B cell (primary cell): Measurements from ENCODE around the gene RCAN1. TPM values are rescaled to one million over a fixed set of nuclear protein-coding genes. Genes with fewer than 3 reads are reported as not detected.

Source experiments
- ATAC-seq: fragments of 200-7000 bp; cut with Tn5 transposase; one replicate; pipeline ENCODE4 v1.10.0; 2021; ENCODE audit warnings: low read depth, mild to moderate bottlenecking, moderate number of reproducible peaks, moderate library complexity
- CTCF ChIA-PET: fragments of 350-600 bp; sonication (Branson Sonifier 250); formaldehyde crosslinking; loops from one replicate; lab custom pipeline; 2021; ENCODE audit warnings: antibody characterized with exemption, inconsistent platforms; lab: Charles Lee
- POLR2A ChIA-PET: fragments of 350-600 bp; sonication (Branson Sonifier 250); formaldehyde crosslinking; loops from one replicate; lab custom pipeline; 2021; ENCODE audit warnings: antibody characterized with exemption; lab: Charles Lee
- DNase-seq: peaks from one replicate; pipeline ENCODE4 v3.0.0; 2013
- H2AFZ ChIP-seq: 2 replicates; pipeline ENCODE4 v1.6.1; 2012; ENCODE audit warnings: mild to moderate bottlenecking, low read depth, low read length; ENCODE audit not compliant: insufficient read depth, poor library complexity, severe bottlenecking
- H3K27ac ChIP-seq, 2 donors: 1 replicate in 1 of 2; 2 replicates in 1 of 2; pipeline ENCODE4 v1.5.1; 2012 to 2013; ENCODE audit warnings: low read length in 2 of 2, mild to moderate bottlenecking in 2 of 2, moderate library complexity in 1 of 2
- H3K27me3 ChIP-seq, 4 experiments: fragments of 200-600 bp in 1 of 4; sonication (generic) in 1 of 4; replicated peaks in 1 of 4; 1 replicate in 2 of 4; 2 replicates in 2 of 4; pipeline versions ENCODE4 v1.6.1 to v1.7.0; 2013 to 2016; ENCODE audit warnings: low read length in 3 of 4, mild to moderate bottlenecking in 2 of 4, mixed read lengths in 1 of 4, moderate library complexity in 1 of 4; ENCODE audit not compliant: insufficient read depth in 4 of 4, control insufficient read depth in 3 of 4; ENCODE audit errors: control extremely low read depth in 1 of 4
- H3K36me3 ChIP-seq, 2 experiments: replicated peaks in 1 of 2; 1 replicate in 1 of 2; 2 replicates in 1 of 2; pipeline versions ENCODE4 v1.6.1 to v1.7.1; 2013; ENCODE audit warnings: low read length in 1 of 2; ENCODE audit not compliant: insufficient read depth in 2 of 2, control insufficient read depth in 1 of 2; ENCODE audit errors: control extremely low read depth in 1 of 2, extremely low read depth in 1 of 2
- H3K4me1 ChIP-seq, 2 donors: fragments of 200-600 bp in 1 of 2; sonication (generic) in 1 of 2; 1 replicate in 1 of 2; 2 replicates in 1 of 2; pipeline versions ENCODE4 v1.5.1 to v1.6.1; 2013 to 2017; ENCODE audit warnings: low read length in 2 of 2; ENCODE audit not compliant: control insufficient read depth in 2 of 2, insufficient read depth in 2 of 2
- H3K4me2 ChIP-seq: replicated peaks from 2 replicates; pipeline ENCODE3; 2012; ENCODE audit warnings: mild to moderate bottlenecking, low read depth, low read length; ENCODE audit not compliant: poor library complexity, severe bottlenecking
- H3K4me3 ChIP-seq, 5 experiments: fragments of 200-600 bp in 1 of 5; sonication (generic) in 1 of 5; 1 replicate in 3 of 5; 2 replicates in 2 of 5; pipeline versions ENCODE4 v1.5.1 to v1.7.0; 2011 to 2016; ENCODE audit warnings: low read length in 4 of 5, mild to moderate bottlenecking in 4 of 5, low read depth in 2 of 5, control low read depth in 1 of 5, moderate library complexity in 1 of 5; ENCODE audit not compliant: insufficient read depth in 1 of 5; ENCODE audit errors: control extremely low read depth in 1 of 5, extremely low read depth in 1 of 5
- H3K79me2 ChIP-seq: fragments of 200-600 bp; sonication (generic); one replicate; pipeline ENCODE4 v1.6.0; 2016; ENCODE audit warnings: low read length; ENCODE audit not compliant: control insufficient read depth, insufficient read depth
- H3K9ac ChIP-seq: fragments of 200-600 bp; sonication (generic); 2 replicates; pipeline ENCODE4 v1.6.1; 2017; ENCODE audit warnings: mild to moderate bottlenecking, low read length, moderate library complexity
- H3K9me3 ChIP-seq, 3 donors: one replicate each; pipeline versions ENCODE4 v1.6.1 to v1.7.1; 2013; ENCODE audit warnings: low read length in 2 of 3; ENCODE audit not compliant: control insufficient read depth in 2 of 3, insufficient read depth in 1 of 3; ENCODE audit errors: control extremely low read depth in 1 of 3
- H4K20me1 ChIP-seq: 2 replicates; pipeline ENCODE4 v1.6.0; 2012; ENCODE audit warnings: mild to moderate bottlenecking, low read length; ENCODE audit not compliant: insufficient read depth, control insufficient read depth, poor library complexity, severe bottlenecking
- H3K27ac Mint-ChIP-seq: one replicate; pipeline ENCODE4 v1.8.0; 2021; ENCODE audit warnings: mixed read lengths
- H3K27me3 Mint-ChIP-seq: one replicate; pipeline ENCODE4 v1.8.0; 2021; ENCODE audit warnings: mixed read lengths
- H3K4me1 Mint-ChIP-seq: one replicate; pipeline ENCODE4 v1.8.0; 2021; ENCODE audit warnings: mixed read lengths
- H3K4me3 Mint-ChIP-seq: one replicate; pipeline ENCODE4 v1.8.0; 2021; ENCODE audit warnings: mixed read lengths
- H3K9me3 Mint-ChIP-seq: one replicate; pipeline ENCODE4 v1.8.0; 2022; ENCODE audit warnings: mixed read lengths; ENCODE audit not compliant: insufficient read depth
- CTCF ChIP-seq: fragments of 200-600 bp; IDR thresholded peaks from one replicate; pipeline ENCODE4 v1.8.0; 2022; ENCODE audit warnings: antibody characterized with exemption, mild to moderate bottlenecking
- EZH2 ChIP-seq: IDR thresholded peaks from 2 replicates; pipeline ENCODE4 v1.6.1; 2012; ENCODE audit warnings: borderline replicate concordance, low read depth, mild to moderate bottlenecking, moderate library complexity, low read length; ENCODE audit not compliant: insufficient read depth, poor library complexity, severe bottlenecking
- whole genome bisulfite sequencing: methylation state at CpG from one replicate; pipeline ENCODE4 v1.1.5; 2013; ENCODE audit warnings: missing lambda C conversion rate; ENCODE audit not compliant: insufficient coverage; 5-methylcytosine and 5-hydroxymethylcytosine counted together
- intact Hi-C: fragments of 100-400 bp; cut with micrococcal nuclease; formaldehyde crosslinking; loops from one replicate; pipeline ENCODE4 v1.10.0; 2022
- polyA plus RNA-seq: library from polyadenylated mRNA; depleted of rRNA; stranded (reverse); fragments of >200 nt; gene quantifications from 2 replicates; pipeline ENCODE4 v1.2.3, GENCODE V29; 2012
- total RNA-seq, 2 donors: library from RNA; stranded (reverse); fragments of 120-200 nt in 1 of 2; gene quantifications; 1 replicate in 1 of 2; 2 replicates in 1 of 2; pipeline versions ENCODE4 v1.2.3 to v1.2.4, GENCODE V29; 2013 to 2022

The RCAN1 gene
- total and polyA plus RNA-seq, 2 donors (not counting 1 experiment from before 2014, with no cell fraction given), result 0.97 to 4.4 TPM

DNA sequence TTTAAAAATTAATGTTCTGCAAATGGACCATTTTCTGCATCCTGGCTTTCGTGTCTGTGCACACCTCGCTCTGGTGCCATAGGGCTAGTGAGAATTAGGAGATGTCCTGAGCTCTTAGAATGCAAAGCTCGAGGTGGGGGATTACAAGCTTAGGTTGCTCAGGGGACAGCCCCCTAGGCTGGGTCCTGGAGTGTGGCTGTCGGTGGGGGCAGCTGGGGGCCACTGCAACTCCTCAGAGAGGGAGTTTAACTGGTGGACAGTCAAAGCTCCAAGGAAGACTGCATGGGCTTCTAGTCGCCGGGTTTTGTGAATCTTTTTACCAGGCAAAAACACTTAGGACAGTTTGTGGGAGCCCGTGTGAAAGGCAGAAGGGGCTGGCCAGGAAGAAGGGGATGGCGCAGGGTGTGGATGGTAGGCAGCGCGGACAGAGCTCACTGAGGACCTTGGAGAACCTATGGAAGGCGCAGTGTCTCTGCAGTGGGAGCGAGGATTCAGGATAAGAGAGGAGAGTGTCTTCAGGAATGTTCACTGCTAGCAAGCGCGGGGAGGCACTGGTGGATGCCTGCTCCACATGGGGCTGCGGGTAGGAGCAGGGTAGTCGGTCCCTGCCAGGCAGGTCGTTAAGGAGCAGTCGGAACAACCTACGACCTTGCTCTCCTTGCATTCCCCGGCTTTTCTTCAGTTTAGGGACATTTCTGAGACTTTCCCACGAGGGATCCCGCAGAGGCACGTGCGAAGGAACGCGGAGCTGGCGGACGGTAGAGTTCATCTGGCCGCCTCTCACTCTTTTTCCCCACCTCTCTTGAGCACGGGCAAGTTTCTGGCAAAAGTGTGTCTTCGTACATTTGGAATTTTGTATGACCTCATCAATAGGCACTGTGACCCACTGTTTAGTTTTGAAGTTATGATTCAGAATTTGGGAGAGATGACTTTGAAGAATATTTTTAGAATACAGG, 90.0 kb downstream of the RCAN1 start:
- no peak for DNase-seq
- no peaks in the 10 kb centered on the region for H3K9me3 Mint-ChIP-seq
- no peaks in the 10 kb centered on the region for H3K9me3 ChIP-seq
- intact Hi-C loops, result no loop called here
- POLR2A ChIA-PET, result no interaction called here
- H3K36me3 ChIP-seq, result no peaks in the 10 kb centered on the region
- H3K9ac ChIP-seq, result no peak overlapping the region
- no peak overlapping the region for H3K27ac ChIP-seq
- no peak overlapping the region for H3K27ac Mint-ChIP-seq
- no peaks in the 10 kb centered on the region for H3K27me3 Mint-ChIP-seq
- 95% methylated on average over 29 of the region's 31 CpGs for WGBS
- no peaks in the 10 kb centered on the region for H3K79me2 ChIP-seq
- CTCF ChIA-PET, result interaction anchor here (1.1 to 1.2 kb wide), 2 partner anchors 13 to 177 kb away, joined by 3 read pairs; no protein-coding TSS in a partner anchor
- peaks cover 7% of the 10 kb centered on the region for H3K4me1 Mint-ChIP-seq
- no peak overlapping the region for H2AFZ ChIP-seq
- no peak overlapping the region for H3K4me2 ChIP-seq
- H3K4me3 Mint-ChIP-seq, result no peak overlapping the region
- H3K27me3 ChIP-seq, result no peaks in the 10 kb centered on the region
- ATAC-seq, result no peak
- no peak overlapping the region for H3K4me3 ChIP-seq
- H4K20me1 ChIP-seq, result no peaks in the 10 kb centered on the region
- H3K4me1 ChIP-seq, result peaks cover 0 to 7% of the 10 kb centered on the region in 2 donors
- TF ChIP-seq CTCF, result no peak
- no peak for TF ChIP-seq EZH2

GRCh38 chr21:34523019-34523555, 91.8 kb downstream of the RCAN1 start:
- peaks cover 0 to 7% of the 10 kb centered on the region in 2 donors for H3K4me1 ChIP-seq
- no peaks in the 10 kb centered on the region for H4K20me1 ChIP-seq
- intact Hi-C loops, result no loop called here
- H2AFZ ChIP-seq, result no peak overlapping the region
- Mint-ChIP-seq H3K27ac (no peak overlapping the region), H3K9me3 (no peaks in the 10 kb centered on the region), H3K4me3 (no peak overlapping the region), H3K27me3 (no peaks in the 10 kb centered on the region), H3K4me1 (peaks cover 7% of the 10 kb centered on the region)
- H3K79me2 ChIP-seq, result no peaks in the 10 kb centered on the region
- POLR2A ChIA-PET, result no interaction called here
- no peak overlapping the region for H3K9ac ChIP-seq
- H3K9me3 ChIP-seq, result no peaks in the 10 kb centered on the region
- 100% methylated on average over 5 of the region's 7 CpGs for WGBS
- no peak overlapping the region for H3K27ac ChIP-seq
- DNase-seq, result no peak
- no peak for ATAC-seq
- no peaks in the 10 kb centered on the region for H3K27me3 ChIP-seq
- no peak for TF ChIP-seq EZH2
- no peak for TF ChIP-seq CTCF
- H3K4me3 ChIP-seq, result no peak overlapping the region
- no peak overlapping the region for H3K4me2 ChIP-seq
- CTCF ChIA-PET, result no interaction called here
- no peaks in the 10 kb centered on the region for H3K36me3 ChIP-seq
